ENCODE results near the gene PNCK. TPM values are rescaled to one million over a fixed set of nuclear protein-coding genes. Genes with fewer than 3 reads are reported as not detected.

The PNCK gene
- total and polyA plus RNA-seq, 12 donors = 2.0 to 15.6 (median 5.7) TPM

- Histone ChIP-seq H3K4me1 (peaks cover 0 to 24% (median 7%) of the 10 kb centered on the region in 9 donors), H3K27ac (no peak overlapping the region), H3K4me3 (no peak overlapping the region), H3K36me3 (no peaks in the 10 kb centered on the region), H3K27me3 (peaks cover 0 to 51% (median 25%) of the 10 kb centered on the region in 7 donors), H3K9me3 (no peaks in the 10 kb centered on the region)
- WGBS, 2 donors = 82 to 85% methylated on average over 20 to 28 of the region's 28 CpGs
- no peak for ATAC-seq
- DNase-seq = no peak
- TF ChIP-seq CTCF (IDR thresholded peaks at IDR 0.05) = no peak
- intact Hi-C loops (cut with DNase I) = loop anchor here in 1 of 10 donors (10.0 kb wide), 1 partner anchor 85 kb away; no protein-coding TSS in a partner anchor
These were observed 34.2 kb downstream of the PNCK start for GRCh38 chrX:153639177-153640044.

- no peaks in the 10 kb centered on the region for H3K9me3 ChIP-seq
- H3K27ac ChIP-seq = no peak overlapping the region
- intact Hi-C loops (cut with DNase I) = no loop called here
- peaks cover 0 to 53% (median 21%) of the 10 kb centered on the region in 7 donors for H3K27me3 ChIP-seq
- ATAC-seq (no peak), DNase-seq (no peak)
- no peaks in the 10 kb centered on the region for H3K36me3 ChIP-seq
- TF ChIP-seq CTCF (IDR thresholded peaks at IDR 0.05) = no peak
- WGBS, 2 donors = 84 to 86% methylated on average over 11 to 20 of the region's 20 CpGs
- H3K4me3 ChIP-seq = no peak overlapping the region
- H3K4me1 ChIP-seq = peaks cover 0 to 26% (median 4%) of the 10 kb centered on the region in 9 donors
These were observed 35.0 kb downstream of the PNCK start for GRCh38 chrX:153638436-153639176.

- intact Hi-C loops (cut with DNase I) = no loop called here
- H3K36me3 ChIP-seq = no peaks in the 10 kb centered on the region
- TF ChIP-seq CTCF (IDR thresholded peaks at IDR 0.05) = no peak
- H3K27ac ChIP-seq = no peak overlapping the region
- peaks cover 0 to 22% (median 0%) of the 10 kb centered on the region in 9 donors for H3K4me1 ChIP-seq
- WGBS, 2 donors = 94% methylated on average over 5 to 6 of the region's 6 CpGs
- no peaks in the 10 kb centered on the region for H3K9me3 ChIP-seq
- peaks cover 0 to 48% (median 15%) of the 10 kb centered on the region in 7 donors for H3K27me3 ChIP-seq
- ATAC-seq (no peak), DNase-seq (no peak)
- no peak overlapping the region for H3K4me3 ChIP-seq
These were observed 35.6 kb downstream of the PNCK start for GRCh38 chrX:153638041-153638371.

- Histone ChIP-seq H3K9me3 (no peaks in the 10 kb centered on the region), H3K27me3 (peaks cover 0 to 41% (median 9%) of the 10 kb centered on the region in 7 donors), H3K27ac (no peak overlapping the region), H3K4me3 (no peak overlapping the region), H3K36me3 (no peaks in the 10 kb centered on the region), H3K4me1 (peaks cover 0 to 21% (median 0%) of the 10 kb centered on the region in 9 donors)
- 81 to 85% methylated on average over 20 to 26 of the region's 27 CpGs for WGBS, 2 donors
- DNase-seq (no peak), ATAC-seq (no peak)
- intact Hi-C loops (cut with DNase I) = no loop called here
- TF ChIP-seq CTCF (IDR thresholded peaks at IDR 0.05) = no peak
These were observed 36.2 kb downstream of the PNCK start for GRCh38 chrX:153637121-153638040.

All from heart right ventricle (tissue), 16 donors.